ENCODE measurements around the gene SCN3B.

DNA sequence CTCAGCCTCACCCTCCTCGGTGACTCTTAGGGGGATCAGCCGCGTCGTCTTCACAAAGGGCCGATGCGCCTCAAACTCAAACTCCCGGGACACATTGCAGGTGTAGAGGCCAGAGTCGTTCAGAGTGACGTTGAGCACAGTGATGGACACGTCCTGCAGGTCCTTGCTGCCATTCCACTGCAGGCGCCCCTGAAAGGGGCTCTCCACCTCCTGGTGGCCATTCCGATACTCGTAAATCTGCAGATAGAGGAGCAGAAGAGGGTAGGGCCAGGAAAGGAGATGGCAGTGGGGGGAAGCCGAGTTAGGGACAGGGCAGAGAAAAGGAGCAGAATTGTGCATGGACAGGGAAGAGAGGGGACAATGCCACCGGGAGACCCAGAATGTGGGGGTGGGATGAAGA is 12.0 kb downstream of the SCN3B start:
- TF ChIP-seq, protein P1, sequence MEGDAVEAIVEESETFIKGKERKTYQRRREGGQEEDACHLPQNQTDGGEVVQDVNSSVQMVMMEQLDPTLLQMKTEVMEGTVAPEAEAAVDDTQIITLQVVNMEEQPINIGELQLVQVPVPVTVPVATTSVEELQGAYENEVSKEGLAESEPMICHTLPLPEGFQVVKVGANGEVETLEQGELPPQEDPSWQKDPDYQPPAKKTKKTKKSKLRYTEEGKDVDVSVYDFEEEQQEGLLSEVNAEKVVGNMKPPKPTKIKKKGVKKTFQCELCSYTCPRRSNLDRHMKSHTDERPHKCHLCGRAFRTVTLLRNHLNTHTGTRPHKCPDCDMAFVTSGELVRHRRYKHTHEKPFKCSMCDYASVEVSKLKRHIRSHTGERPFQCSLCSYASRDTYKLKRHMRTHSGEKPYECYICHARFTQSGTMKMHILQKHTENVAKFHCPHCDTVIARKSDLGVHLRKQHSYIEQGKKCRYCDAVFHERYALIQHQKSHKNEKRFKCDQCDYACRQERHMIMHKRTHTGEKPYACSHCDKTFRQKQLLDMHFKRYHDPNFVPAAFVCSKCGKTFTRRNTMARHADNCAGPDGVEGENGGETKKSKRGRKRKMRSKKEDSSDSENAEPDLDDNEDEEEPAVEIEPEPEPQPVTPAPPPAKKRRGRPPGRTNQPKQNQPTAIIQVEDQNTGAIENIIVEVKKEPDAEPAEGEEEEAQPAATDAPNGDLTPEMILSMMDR (conservative IDR thresholded peaks at IDR 0.05 in 1 of 2, IDR thresholded peaks at IDR 0.05 in 1 of 2; ENCODE audit: low read depth in 1 of 2, low read length in 2 of 2), result no peak
- TF ChIP-seq EZH2 (IDR thresholded peaks at IDR 0.05; ENCODE audit: low read length, missing control alignments), result no peak
